GM18519 (cell line): ENCODE results near the gene CDK19.
A peak's percentile ranks its signal among the peaks of the same experiment; 100 is the strongest.
"Not testable (repeated sequence)": the region's sequence is repeated elsewhere in the genome, so short reads cannot be mapped to it uniquely, and the experiment has no call there.

Experiments used
- ATAC-seq: cut with Tn5 transposase; IDR thresholded peaks from one replicate; pipeline ENCODE4 v1.9.1; 2021; ENCODE audit warnings: mild to moderate bottlenecking, moderate library complexity; ENCODE audit not compliant: unreplicated experiment, low FRiP score

CDK19 gene

DNA sequence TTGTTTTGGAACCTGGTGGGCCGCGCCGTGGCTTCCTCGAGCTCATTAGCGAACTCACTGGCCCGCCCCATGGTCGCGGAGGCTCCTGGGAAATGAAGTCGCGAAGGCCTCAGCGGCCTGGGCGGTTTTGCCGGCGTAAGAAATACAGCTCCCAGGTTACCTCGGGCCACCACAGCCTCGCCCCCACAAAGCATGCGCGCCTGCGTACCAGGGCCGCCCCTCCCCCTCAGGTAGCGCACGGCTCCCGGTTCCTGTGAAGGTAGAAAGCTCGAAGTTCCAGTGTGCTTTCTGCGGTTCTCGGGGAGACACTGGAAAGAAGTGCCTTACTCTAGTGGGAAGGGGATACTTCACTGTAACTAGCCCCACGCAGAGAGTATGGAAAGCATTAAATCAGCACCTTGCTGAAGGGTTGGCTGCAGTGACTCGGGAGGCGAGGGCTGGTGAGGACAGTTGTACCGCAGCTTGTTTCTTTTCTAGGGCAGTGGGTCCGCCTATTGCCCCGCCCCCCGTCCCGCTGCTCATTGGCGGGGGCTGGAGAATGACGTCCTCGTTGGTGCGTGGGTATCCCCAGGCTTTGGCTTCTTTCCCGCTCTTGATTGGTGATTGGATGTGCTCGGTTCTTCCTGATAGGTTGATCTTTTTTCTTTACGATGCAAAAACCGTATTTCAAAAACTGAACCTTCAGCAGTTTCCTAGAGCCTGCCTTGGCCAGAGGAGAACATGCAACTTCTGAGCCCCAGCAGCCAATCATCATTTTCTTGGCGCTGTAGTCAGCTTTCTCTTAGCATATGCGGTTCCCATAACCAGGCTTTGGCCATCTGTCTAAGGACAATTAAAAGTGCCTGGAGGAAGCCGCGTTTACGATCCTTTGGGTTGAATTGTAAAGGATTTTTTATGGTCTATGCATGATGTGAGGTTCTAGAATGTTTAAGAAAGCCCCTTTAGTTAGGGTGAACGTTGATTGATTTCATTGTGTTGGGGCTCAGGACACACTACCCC is at the start of gene CDK19:
TSS of gene CDK19 (minus strand) at position 59 of the 999 bp plus-strand sequence. CDS start 333 bp downstream, outside the sequence.
- ATAC-seq = peak; percentile 56

DNA sequence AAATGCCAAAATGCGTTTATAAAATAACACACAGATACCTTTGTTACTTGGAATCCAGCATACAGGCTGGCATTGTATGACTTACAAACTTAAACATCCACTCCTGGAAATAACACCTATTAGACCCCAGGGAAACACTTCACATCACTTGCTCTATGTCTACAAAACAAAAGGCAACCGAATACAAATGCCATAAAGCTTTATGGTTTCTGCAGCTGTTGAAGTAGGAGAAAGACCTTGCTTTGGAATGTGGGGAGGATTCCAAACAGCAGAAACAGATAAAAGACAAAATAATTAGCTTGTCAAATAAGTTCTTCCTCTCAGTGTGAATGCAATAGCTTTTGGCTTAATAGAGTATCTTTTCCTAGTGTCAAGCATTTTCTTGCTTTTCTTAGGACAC is 49.6 kb upstream of the CDK19 start:
- no peak for ATAC-seq

DNA sequence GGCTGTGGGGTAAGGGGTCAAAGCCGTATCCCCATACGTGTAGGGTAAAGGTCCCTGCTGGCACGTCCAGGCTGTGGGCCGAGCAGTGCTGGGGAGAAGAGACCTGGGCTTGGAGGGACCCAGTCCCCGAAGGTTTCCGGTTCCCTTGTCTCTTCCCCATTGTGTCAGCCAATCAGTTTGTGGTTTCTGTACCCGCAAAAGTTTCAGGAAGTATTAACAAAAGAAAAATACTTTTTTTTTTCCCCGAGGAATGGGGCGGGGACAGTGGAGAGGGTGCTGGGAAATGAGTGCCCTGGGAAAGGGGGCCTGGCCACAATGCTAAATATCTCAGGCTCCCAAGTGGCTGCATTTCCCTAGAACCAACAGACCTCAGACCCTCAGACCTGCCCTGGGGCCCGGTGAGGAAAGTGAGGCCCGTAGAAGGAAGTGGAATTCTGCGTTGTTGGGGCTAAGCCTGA is 44.1 kb upstream of the CDK19 start:
- ATAC-seq = no peak

DNA sequence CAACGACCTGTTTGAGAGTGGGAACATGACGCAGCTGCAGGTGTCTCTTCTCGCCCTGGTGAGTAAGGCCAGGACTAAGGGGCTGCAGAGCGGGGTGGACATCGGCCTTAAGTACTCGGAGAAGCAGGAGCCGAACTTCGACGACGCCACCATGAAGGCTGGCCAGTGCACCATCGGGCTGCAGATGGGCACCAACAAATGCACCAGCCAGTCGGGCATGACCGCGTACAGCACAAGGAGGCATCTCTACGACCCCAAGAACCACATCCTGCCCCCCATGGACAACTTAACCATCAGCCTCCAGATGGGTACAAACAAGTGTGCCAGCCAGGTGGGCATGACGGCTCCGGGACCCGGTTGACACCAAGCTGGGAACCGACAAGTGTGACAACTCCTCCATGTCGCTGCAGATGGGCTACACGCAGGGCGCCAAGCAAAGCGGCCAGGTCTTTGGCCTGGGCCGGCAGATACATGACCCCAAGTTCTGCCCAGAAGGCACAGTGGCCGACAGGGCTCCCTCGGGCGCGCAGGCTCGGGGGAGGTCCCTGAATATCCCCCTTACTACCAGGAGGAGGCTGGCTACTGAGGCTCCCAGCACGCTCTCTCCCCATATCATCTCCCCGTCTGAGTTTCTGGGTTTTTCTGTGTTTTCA is 43.4 kb upstream of the CDK19 start:
- ATAC-seq = no peak

DNA sequence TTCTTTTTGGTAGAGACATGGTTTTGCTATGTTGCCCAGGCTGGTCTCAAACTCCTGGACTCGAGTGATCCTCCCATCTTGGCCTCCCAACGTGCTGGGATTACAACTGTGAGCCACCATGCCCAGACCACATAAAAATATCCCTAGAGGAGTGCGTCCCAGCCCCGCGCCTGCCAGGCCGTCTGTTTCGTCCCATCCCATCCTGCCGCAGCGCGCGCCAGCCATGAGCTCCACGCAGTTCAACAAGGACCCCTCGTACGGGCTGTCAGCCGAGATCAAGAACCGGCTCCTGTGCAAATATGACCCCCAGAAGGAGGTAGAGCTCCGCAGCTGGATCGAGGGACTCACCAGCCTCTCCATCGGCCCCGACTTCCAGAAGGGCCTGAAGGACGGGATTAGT is 42.7 kb upstream of the CDK19 start:
- ATAC-seq = no peak

DNA sequence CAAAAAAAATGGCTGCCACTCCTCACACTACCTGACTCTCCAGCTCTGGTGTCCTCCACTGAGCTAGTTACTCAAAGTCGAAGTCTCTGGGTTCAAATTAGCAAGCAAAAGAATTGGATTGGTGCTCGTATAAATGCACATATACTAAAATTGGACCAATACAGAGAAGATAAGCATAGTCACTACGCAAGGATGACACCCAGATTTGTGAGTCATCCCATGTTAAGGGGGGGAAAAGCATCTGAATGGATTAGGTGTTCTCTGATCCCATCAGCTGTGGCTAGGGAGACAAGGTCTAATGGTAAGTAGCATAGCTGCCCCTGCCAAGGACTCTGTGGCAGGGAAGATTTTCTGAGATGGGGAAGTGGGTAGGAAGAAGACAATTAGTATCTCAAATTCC is 41.0 kb upstream of the CDK19 start:
- no peak for ATAC-seq

DNA sequence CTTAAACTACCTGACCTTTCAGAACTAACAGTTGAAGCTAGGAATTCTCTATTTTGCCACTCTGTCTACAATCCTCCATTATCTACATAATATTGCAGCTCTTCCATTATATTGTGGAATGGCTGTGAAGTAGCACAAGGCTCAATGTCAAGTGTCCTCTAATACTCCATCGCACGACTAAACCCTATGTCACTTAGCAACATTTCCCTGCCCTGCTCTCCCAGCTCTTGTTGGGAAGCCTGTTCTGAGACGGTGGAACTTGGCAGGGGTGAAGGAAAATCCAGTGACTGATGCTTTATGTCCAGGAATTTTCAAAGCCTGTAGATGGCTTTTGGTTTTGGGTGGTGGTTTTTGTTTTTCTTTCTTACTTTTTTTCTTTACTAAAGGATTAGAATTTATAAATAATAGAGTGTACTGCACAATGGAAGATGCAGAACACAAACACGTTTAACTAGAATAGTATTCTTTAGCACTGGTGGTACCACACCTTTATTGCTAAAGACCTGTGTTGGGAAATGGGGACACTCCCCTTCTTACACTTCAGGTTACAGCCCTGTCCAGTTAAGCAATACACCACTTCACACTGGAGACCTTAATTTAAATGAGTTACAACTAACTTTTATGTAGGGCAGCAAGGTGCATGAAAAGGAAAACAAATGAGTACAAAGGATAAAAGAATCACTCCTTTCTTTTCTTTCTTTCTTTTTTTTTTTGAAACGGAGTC is 38.6 kb upstream of the CDK19 start:
- ATAC-seq = no peak

DNA sequence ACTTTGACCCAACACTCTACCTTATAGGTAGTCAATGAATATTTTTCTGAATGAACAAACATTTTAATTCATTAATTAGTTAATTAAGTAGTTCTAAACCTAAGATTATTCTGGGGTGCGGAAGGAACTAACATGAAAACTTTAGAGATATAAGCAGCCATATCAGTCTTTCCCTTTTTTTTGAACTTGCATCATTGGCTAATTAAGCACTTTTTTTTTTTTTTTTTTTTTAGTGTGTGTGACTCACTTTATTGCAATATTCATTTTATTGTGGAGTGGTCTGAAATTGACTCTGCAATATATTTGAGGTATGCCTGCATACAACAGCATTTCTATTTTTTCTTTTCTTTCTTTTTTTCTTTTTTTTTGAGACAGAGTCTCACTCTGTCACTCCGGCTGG is 37.5 kb upstream of the CDK19 start:
- no peak for ATAC-seq

DNA sequence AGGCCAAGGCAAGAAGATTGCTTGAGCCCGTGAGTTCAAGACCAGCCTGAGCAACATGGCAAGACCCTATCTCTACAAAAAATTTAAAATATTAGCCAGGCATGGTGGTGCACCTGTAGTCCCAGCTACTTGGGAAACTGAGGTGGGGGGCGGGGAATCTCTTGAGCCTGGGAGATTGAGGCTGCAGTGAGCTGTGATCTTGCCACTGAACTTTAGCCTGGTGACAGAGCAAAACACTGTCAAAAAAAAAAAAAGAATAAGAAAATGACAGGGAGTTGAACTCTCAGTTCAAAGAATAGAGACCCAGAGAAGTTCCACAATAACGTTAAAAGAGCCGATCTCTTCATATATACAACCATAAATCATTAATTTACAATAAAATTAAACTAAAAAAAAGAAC is 34.5 kb upstream of the CDK19 start:
- no peak for ATAC-seq

DNA sequence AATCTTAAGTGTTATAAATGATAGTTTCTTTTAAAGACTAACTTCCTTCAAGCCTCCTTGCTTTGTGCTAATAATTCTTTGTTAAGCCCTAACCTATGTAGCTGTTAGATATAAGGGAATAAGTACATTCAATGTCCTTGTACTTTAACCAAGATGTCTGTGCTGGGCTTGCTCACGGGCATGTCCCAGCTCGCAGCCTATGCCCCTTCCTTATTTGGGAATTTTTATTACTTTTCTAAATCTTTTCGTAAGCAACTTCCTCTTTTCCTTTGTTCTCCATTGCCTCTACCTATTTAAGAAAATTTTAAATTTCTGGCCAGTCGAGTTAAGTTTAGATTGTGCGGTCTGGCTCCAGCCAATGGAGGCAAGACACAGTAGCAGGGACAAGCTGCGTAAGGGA is 26.0 kb upstream of the CDK19 start:
- ATAC-seq = no peak

DNA sequence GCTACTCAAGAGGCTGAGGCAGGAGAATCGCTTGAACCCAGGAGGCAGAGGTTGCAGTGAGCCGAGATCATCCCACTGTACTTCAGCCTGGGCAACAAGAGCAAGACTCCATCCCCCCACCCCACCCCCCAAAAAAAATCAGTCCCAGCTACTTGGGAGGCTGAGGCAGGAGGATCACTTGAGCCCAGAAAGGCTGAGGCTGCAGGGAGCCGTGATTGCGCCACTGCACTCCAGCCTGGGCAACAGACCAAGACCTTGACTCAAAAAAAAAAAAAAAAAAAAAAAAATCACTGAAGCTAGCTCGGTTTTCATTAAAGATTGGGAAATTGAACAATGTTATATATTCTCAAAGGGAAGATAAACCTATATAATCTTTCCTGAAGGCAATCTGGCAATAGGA is 20.5 kb upstream of the CDK19 start:
- not testable (repeated sequence) for ATAC-seq

DNA sequence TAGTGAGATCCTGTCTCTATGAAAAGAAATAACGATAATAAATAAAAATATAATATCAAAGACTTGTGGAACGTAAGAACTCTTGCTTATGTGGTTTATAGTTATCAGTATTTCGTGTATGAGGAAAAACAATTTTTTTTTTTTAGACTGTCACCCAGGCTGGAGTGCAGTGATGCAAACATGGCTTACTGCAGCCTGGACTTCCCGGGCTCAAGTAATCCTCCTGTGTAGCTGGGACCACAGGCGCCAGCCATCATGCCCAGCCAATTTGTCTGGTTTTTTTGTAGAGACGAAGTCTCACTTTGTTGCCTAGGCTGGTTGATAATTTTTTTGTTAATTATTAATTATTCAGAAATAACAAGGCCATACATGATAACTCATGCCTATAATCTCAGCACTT is 18.6 kb upstream of the CDK19 start:
- no peak for ATAC-seq

DNA sequence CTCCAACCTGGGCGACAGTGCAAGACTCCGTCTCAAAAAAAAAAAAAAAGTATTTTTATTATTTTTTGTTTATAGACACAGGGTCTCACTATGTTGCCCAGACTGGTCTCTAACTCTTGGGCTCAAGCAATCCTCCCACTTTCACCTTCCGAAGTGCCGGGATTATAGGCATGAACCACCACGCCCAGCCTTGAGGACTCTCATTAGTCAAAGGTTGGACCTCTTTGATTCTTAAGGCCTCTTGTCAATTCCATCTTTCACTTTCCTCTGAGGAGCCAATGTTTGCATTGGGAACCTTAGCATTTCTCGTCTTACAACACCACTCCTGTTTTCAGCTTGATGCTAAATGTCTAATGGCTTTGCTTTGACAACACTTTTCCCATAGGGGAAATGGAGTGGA is 16.1 kb upstream of the CDK19 start:
- no peak for ATAC-seq

DNA sequence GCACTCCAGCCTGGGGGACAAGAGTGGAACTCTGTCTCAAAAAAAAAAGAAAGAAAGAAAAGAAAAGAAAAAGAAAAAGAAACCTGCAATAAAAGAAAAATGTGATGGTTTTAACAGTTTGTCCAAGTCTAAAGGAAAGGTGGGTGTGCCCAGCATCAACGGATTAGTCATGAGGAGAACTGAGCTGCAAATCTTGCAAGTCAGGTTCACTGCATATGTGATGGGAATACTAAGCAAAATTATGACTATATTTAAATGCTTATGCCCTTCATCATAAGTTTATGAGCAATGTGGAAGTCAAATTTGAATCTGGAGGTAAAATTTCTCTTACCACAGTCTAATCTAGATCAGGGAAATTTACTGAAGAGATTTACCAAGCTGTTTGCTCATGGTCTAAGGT is 13.1 kb upstream of the CDK19 start:
- no peak for ATAC-seq

DNA sequence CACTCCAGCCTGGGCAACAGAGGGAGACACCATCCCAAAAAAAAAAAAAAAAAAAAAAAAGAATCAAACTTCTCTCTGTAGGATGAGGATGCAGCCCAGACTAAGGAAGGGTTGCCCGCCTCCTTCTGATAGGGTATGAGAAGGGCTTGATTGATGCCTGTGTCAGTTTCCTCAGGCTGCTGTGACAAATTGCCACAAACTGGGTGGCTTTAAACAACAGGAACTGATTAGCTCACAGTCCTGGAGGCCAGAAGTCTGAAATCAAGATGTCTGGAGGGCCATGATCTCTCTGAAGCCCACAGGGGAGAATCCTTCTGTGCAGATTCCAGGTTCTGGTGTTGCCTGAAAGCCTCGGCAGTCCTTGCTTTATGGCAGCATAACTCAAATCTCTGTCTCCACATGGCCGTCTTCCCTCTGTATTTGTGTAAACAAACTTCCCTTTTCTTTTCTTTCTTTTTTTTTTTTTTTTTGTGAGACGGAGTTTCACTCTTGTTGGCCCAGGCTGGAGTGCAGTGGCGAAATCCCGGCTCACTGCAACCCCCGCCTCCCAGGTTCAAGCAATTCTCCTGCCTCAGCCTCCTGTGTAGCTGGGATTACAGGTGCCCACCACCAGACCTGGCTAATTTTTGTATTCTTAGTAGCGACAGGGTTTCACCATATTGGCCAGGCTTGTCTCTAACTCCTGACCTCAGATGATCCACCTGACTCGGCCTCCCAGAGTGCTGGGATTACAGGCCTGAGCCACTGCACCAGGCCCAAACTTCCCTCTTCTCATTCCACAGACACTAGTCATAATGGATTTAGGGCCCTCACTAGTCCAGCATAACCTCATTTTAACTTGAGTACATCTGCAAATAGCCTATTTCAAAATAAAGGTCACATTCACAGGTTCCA is 11.2 kb upstream of the CDK19 start:
- ATAC-seq = no peak

DNA sequence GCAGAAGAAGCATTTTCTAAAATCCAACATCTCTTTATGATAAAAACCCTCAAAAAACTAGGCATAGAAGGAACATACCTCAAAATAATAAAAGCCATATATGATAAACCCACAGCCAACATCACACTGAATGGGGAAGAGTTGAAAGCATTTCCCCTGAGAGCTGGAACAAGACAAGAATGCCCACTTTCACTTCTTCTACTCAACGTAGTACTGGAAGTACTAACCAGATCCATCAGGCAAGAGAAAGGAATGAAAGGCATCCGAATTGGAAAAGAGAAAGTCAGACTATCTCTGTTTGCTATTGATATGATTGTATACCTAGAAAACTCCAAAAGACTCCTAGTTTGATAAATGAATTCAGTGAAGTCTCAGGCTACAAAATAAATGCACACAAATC is 7.9 kb upstream of the CDK19 start:
- no peak for ATAC-seq

DNA sequence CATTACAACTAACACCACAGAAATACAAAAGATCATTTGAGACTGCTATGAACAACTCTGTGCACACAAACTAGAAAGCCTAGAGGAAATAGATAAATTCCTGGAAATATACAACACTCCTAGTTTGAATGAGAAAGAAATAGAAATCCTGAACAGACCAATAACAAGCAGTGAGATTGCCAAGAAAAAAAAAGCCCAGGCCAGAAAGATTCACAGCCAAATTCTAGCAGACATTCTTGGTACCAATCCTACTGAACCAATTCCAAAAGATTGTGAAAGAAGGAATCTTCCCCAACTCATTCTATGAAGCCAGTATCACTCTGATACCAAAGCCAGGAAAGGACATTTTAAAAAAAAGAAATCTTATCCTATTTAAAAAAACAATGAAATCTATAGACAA is 7.0 kb upstream of the CDK19 start:
- no peak for ATAC-seq

DNA sequence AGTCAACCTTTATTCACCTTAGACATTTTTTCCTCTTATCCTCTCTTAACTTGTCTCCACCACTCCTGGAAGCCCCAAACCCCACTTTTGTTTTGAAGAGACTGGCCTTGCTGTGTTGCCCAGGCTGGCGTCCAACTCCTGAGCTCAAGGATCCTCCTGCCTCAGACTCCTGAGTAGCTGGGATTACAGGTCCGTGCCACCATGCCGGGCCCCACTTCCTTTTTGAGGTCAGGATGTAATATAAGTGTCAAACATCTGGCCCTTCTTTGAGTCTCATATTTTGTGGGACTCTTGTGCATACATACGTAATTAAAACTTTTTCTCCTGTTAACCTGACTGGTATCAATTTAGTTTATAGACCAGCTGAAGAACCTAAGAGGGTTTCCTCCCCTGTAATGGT is 1.4 kb upstream of the CDK19 start:
- ATAC-seq = no peak

DNA sequence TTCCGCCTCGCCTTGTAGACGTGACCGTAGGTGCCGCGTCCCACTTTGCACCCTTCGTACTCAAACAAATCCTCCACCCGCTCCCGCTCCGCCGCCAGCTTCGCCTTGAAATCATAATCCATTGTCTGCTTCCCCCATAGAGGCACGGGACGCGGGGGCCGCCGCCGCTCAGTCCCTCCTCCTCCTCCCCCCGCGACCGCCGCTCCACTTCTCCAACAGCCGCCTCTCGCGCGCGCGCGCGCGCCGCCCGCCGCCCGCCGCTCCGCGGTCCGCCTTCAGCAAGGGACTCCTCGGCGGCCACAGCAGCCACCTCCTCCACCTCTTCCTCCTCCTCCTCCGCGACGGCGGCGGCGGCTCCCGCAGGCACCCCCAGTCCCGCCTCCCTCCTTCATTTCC is 256 bp downstream of the CDK19 start:
- no peak for ATAC-seq
